ENCODE data around the gene ANGPTL4. TPM values are rescaled to one million over a fixed set of nuclear protein-coding genes. Genes with fewer than 3 reads are reported as not detected.

ANGPTL4 gene
- total and polyA plus RNA-seq, 2 of the 13 experiments (the other 11 are each of a cell fraction or from before 2014, with no cell fraction given) = 0.80 to 21.7 TPM

GRCh38 chr19:8321067-8321985 is 42.6 kb upstream of the ANGPTL4 start, which contains the start of the genes NDUFA7 and RPS28 (continued):
- TF ChIP-seq ZNF354B (CRISPR knock-in tag; IDR thresholded peaks at IDR 0.05) (0 out of 2 replicates have a peak, but pooled peaks have one; percentile 76), KDM5A (IDR thresholded peaks at IDR 0.05; ENCODE audit: borderline replicate concordance, low read length) (peak; percentile 90), REST (IDR thresholded peaks at IDR 0.05; ENCODE audit: borderline replicate concordance in 1 of 2, low read depth in 1 of 2, low read length in 2 of 2) (peak in 1 of 2 experiments; percentile 59; a peak in 1 of 4 replicates), NFE2L1 (CRISPR knock-in tag; IDR thresholded peaks at IDR 0.05; ENCODE audit: borderline replicate concordance) (no peak), SNAI1 (CRISPR knock-in tag; IDR thresholded peaks at IDR 0.05; ENCODE audit: borderline replicate concordance) (peak; percentile 97), ERF (CRISPR knock-in tag; IDR thresholded peaks at IDR 0.05) (peak; percentile 79; the same call in 1 of the 2 replicates), ASH2L (IDR thresholded peaks at IDR 0.05; ENCODE audit: insufficient read length, low read depth, low read length) (no peak), ZNF136 (CRISPR knock-in tag; IDR thresholded peaks at IDR 0.05; ENCODE audit: low read depth) (no peak), REPIN1 (CRISPR knock-in tag; IDR thresholded peaks at IDR 0.05; ENCODE audit: borderline replicate concordance, low read depth) (peak; percentile 66; the same call in 1 of the 2 replicates), STAT6 (CRISPR knock-in tag; IDR thresholded peaks at IDR 0.05; ENCODE audit: borderline replicate concordance) (peak; percentile 58; the same call in 1 of the 2 replicates), HNF1B (CRISPR knock-in tag; IDR thresholded peaks at IDR 0.05) (peak; percentile 86), ZNF883 (CRISPR knock-in tag; IDR thresholded peaks at IDR 0.05; ENCODE audit: not compliant biosample characterization) (no peak), YEATS2 (CRISPR knock-in tag; IDR thresholded peaks at IDR 0.05; ENCODE audit: borderline replicate concordance) (peak; percentile 98), CREBL2 (CRISPR knock-in tag; IDR thresholded peaks at IDR 0.05; ENCODE audit: borderline replicate concordance) (no peak), TGIF2 (CRISPR knock-in tag; IDR thresholded peaks at IDR 0.05) (peak; percentile 80; the same call in 1 of the 2 replicates), TRAFD1 (CRISPR knock-in tag; IDR thresholded peaks at IDR 0.05; ENCODE audit: borderline replicate concordance) (no peak; the same call in 1 of the 2 replicates)
